Astrocyte (in vitro differentiated cells and primary cell): ENCODE data around the gene GNB2. TPM values are rescaled to one million over a fixed set of nuclear protein-coding genes. Genes with fewer than 3 reads are reported as not detected.

Source experiments
- DNase-seq: peaks from one replicate; pipeline ENCODE4 v3.0.0-alpha.2; 2010; ENCODE audit warnings: low read depth
- FAIRE-seq: peaks from 2 replicates; lab custom pipeline; 2011; peaks lifted over from hg19 to GRCh38; lab: Jason Lieb, UNC
- H2AFZ ChIP-seq: 2 replicates; pipeline ENCODE4 v1.6.0; 2012; ENCODE audit warnings: low read depth, low read length, inconsistent platforms
- H3K27ac ChIP-seq: 2 replicates; pipeline ENCODE4 v1.5.1; 2011; ENCODE audit warnings: low read depth, low read length, inconsistent platforms
- H3K27me3 ChIP-seq: 2 replicates; pipeline ENCODE4 v1.6.0; 2011; ENCODE audit warnings: low read length, inconsistent platforms; ENCODE audit not compliant: insufficient read depth
- H3K36me3 ChIP-seq: 2 replicates; pipeline ENCODE4 v1.5.1; 2011; ENCODE audit warnings: low read length, inconsistent platforms; ENCODE audit not compliant: insufficient read depth
- H3K4me1 ChIP-seq: 2 replicates; pipeline ENCODE4 v1.5.1; 2011; ENCODE audit warnings: low read length, inconsistent platforms; ENCODE audit not compliant: insufficient read depth
- H3K4me2 ChIP-seq: 2 replicates; pipeline ENCODE4 v1.6.0; 2012; ENCODE audit warnings: low read length, inconsistent platforms
- H3K4me3 ChIP-seq: 2 replicates; pipeline ENCODE4 v1.5.1; 2011; ENCODE audit warnings: low read depth, mild to moderate bottlenecking, low read length, inconsistent platforms; ENCODE audit not compliant: insufficient read depth
- H3K79me2 ChIP-seq: 2 replicates; pipeline ENCODE4 v1.6.0; 2012; ENCODE audit warnings: mild to moderate bottlenecking, low read length, inconsistent platforms; ENCODE audit not compliant: insufficient read depth
- H3K9ac ChIP-seq: 2 replicates; pipeline ENCODE4 v1.6.0; 2012; ENCODE audit warnings: mild to moderate bottlenecking, low read length, inconsistent platforms
- H3K9me3 ChIP-seq: 2 replicates; pipeline ENCODE4 v1.5.1; 2012; ENCODE audit warnings: low read depth, mild to moderate bottlenecking, low read length, inconsistent platforms; ENCODE audit not compliant: insufficient read depth
- H4K20me1 ChIP-seq: 2 replicates; pipeline ENCODE4 v1.6.0; 2012; ENCODE audit warnings: low read length, inconsistent platforms; ENCODE audit not compliant: insufficient read depth
- H3K27ac Mint-ChIP-seq: one replicate; pipeline ENCODE4 v1.8.0; 2021; ENCODE audit warnings: mild to moderate bottlenecking, mixed read lengths; ENCODE audit not compliant: unreplicated experiment
- H3K27me3 Mint-ChIP-seq: one replicate; pipeline ENCODE4 v1.8.0; 2021; ENCODE audit warnings: low read depth, mixed read lengths; ENCODE audit not compliant: unreplicated experiment
- H3K36me3 Mint-ChIP-seq: one replicate; pipeline ENCODE4 v1.8.0; 2021; ENCODE audit warnings: low read depth, mixed read lengths; ENCODE audit not compliant: unreplicated experiment
- H3K4me1 Mint-ChIP-seq: one replicate; pipeline ENCODE4 v1.8.0; 2021; ENCODE audit warnings: low read depth, mixed read lengths; ENCODE audit not compliant: unreplicated experiment
- H3K4me3 Mint-ChIP-seq: one replicate; pipeline ENCODE4 v1.8.0; 2021; ENCODE audit warnings: mild to moderate bottlenecking, moderate library complexity, mixed read lengths; ENCODE audit not compliant: unreplicated experiment
- H3K9me3 Mint-ChIP-seq: one replicate; pipeline ENCODE4 v1.8.0; 2021; ENCODE audit warnings: mild to moderate bottlenecking, mixed read lengths; ENCODE audit not compliant: unreplicated experiment
- EZH2 ChIP-seq: IDR thresholded peaks from 2 replicates; pipeline ENCODE4 v1.6.1; 2012; ENCODE audit warnings: mild to moderate bottlenecking, low read length, inconsistent platforms; ENCODE audit not compliant: insufficient read depth
- total RNA-seq: library from RNA; stranded (reverse); gene quantifications from 2 replicates; pipeline ENCODE4 v1.2.1, GENCODE V29; 2021
- TF ChIP-seq, protein P1 (sequence below): IDR thresholded peaks from 2 replicates; pipeline ENCODE4 v1.5.1; 2011; ENCODE audit warnings: low read depth, mild to moderate bottlenecking, inconsistent platforms, low read length, moderate library complexity; ENCODE audit not compliant: insufficient read depth

Gene GNB2
- total RNA-seq, 1 donor from 2014 or later = 274 TPM

DNA sequence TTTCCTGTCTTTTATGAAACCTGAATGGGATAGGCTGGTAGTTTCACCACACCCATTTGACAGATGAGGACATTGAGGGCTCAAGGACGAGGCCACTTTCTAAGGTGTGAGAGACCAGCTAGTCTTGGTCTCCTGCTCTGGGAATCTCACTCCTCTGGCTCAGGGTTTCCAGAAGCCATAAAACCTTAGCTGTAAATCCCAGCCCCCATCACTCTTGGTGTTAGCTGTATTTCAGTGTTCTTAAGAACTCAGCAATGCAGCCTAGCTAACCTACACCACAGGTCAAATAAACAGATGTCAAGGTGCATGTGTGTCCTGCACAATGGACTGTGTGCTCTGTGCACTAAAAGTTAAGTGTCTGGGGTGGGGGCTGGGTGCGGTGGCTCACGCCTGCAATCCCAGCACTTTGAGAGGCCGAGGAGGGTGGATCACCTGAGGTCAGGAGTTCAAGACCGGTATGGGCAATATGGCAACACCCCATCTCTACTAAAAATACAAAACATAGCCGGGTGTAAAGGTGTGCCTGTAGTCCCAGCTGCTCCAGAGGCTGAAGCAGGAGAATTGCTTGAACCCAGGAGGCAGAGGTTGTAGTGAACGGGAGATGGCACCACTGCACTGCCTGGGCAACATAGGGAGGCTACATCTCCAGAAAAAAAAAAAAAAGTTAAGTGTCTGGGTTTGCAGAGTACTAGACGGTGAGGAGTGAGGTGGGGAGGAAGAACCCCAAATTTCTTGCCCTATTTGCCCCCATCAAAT, 46.2 kb downstream of the GNB2 start:
- DNase-seq (peak; percentile 19), FAIRE-seq (no peak)
- Histone ChIP-seq H2AFZ (no peak overlapping the region), H3K4me3 (no peak overlapping the region), H4K20me1 (no peaks in the 10 kb centered on the region), H3K27ac (no peak overlapping the region), H3K9ac (no peak overlapping the region), H3K9me3 (peaks cover 5% of the 10 kb centered on the region), H3K4me2 (peak overlapping the region; percentile 46), H3K4me1 (peaks cover 2% of the 10 kb centered on the region), H3K79me2 (no peaks in the 10 kb centered on the region), H3K27me3 (peaks cover 36% of the 10 kb centered on the region), H3K36me3 (no peaks in the 10 kb centered on the region)
- Mint-ChIP-seq H3K4me1 (no peaks in the 10 kb centered on the region), H3K4me3 (peak overlapping the region; percentile 11), H3K36me3 (peaks cover 5% of the 10 kb centered on the region), H3K27me3 (peaks cover 59% of the 10 kb centered on the region), H3K27ac (no peak overlapping the region), H3K9me3 (peaks cover 21% of the 10 kb centered on the region)
- TF ChIP-seq EZH2 = no peak
- TF ChIP-seq, protein P1, sequence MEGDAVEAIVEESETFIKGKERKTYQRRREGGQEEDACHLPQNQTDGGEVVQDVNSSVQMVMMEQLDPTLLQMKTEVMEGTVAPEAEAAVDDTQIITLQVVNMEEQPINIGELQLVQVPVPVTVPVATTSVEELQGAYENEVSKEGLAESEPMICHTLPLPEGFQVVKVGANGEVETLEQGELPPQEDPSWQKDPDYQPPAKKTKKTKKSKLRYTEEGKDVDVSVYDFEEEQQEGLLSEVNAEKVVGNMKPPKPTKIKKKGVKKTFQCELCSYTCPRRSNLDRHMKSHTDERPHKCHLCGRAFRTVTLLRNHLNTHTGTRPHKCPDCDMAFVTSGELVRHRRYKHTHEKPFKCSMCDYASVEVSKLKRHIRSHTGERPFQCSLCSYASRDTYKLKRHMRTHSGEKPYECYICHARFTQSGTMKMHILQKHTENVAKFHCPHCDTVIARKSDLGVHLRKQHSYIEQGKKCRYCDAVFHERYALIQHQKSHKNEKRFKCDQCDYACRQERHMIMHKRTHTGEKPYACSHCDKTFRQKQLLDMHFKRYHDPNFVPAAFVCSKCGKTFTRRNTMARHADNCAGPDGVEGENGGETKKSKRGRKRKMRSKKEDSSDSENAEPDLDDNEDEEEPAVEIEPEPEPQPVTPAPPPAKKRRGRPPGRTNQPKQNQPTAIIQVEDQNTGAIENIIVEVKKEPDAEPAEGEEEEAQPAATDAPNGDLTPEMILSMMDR = no peak

DNA sequence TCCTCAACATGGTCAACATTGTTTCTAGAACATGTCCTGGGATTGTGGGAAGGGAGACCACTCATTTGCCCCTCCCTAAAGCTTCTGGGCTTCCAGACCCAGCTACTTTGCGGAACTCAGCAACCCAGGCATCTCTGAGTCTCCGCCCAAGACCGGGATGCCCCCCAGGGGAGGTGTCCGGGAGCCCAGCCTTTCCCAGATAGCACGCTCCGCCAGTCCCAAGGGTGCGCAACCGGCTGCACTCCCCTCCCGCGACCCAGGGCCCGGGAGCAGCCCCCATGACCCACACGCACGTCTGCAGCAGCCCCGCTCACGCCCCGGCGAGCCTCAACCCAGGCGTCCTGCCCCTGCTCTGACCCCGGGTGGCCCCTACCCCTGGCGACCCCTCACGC, 46.7 kb downstream of the GNB2 start, which contains the start of gene EPO:
EPO (plus strand) TSS at position 190 of the 392 bp plus-strand sequence. CDS start 513 bp downstream, outside the sequence.
- no peaks in the 10 kb centered on the region for H4K20me1 ChIP-seq
- peaks cover 36% of the 10 kb centered on the region for H3K27me3 ChIP-seq
- DNase-seq = no peak
- Mint-ChIP-seq H3K4me3 (peak within 1 kb of the TSS; percentile 27), H3K4me1 (no peaks in the 10 kb centered on the region), H3K27me3 (peaks cover 55% of the 10 kb centered on the region), H3K9me3 (peaks cover 20% of the 10 kb centered on the region), H3K27ac (no peak within 1 kb of the TSS), H3K36me3 (peaks cover 5% of the 10 kb centered on the region)
- H3K79me2 ChIP-seq = no peaks in the 10 kb centered on the region
- no peak within 1 kb of the TSS for H2AFZ ChIP-seq
- no peak within 1 kb of the TSS for H3K27ac ChIP-seq
- peak; percentile 69 for TF ChIP-seq EZH2
- TF ChIP-seq, protein P1 = no peak
- H3K36me3 ChIP-seq = no peaks in the 10 kb centered on the region
- FAIRE-seq = no peak
- H3K4me1 ChIP-seq = peaks cover 2% of the 10 kb centered on the region
- H3K4me3 ChIP-seq = no peak within 1 kb of the TSS
- H3K9me3 ChIP-seq = peaks cover 5% of the 10 kb centered on the region
- peak within 1 kb of the TSS; percentile 46 for H3K4me2 ChIP-seq
- no peak within 1 kb of the TSS for H3K9ac ChIP-seq
